ENCODE results near the gene FBXL20.
"Not testable (repeated sequence)": the region's sequence is repeated elsewhere in the genome, so short reads cannot be mapped to it uniquely, and the experiment has no call there.

The FBXL20 gene

GRCh38 chr17:39391448-39391847 lies 10.0 kb downstream of the FBXL20 start:
- no peak for DNase-seq

- no peak for DNase-seq
Measured at GRCh38 chr17:39385040-39385439, 16.4 kb downstream of the FBXL20 start.

GRCh38 chr17:39380144-39380543 lies 21.3 kb downstream of the FBXL20 start:
- no peak for DNase-seq

- DNase-seq = no peak
Measured at GRCh38 chr17:39376434-39376833, 25.0 kb downstream of the FBXL20 start.

GRCh38 chr17:39367805-39368204 lies 33.6 kb downstream of the FBXL20 start:
- DNase-seq = not testable (repeated sequence)

- no peak for DNase-seq
Measured at GRCh38 chr17:39365872-39366271, 35.6 kb downstream of the FBXL20 start.

GRCh38 chr17:39365242-39365641 lies 36.2 kb downstream of the FBXL20 start:
- DNase-seq = no peak

- DNase-seq = no peak
Measured at GRCh38 chr17:39364236-39365025, 37.0 kb downstream of the FBXL20 start.

- DNase-seq = no peak
Measured at GRCh38 chr17:39361064-39361463, 40.4 kb downstream of the FBXL20 start.

- peak in 14 of 58 donors; percentile 1 to 51 (median 8) for DNase-seq
Measured at GRCh38 chr17:39360537-39360936, 40.9 kb downstream of the FBXL20 start.

- no peak for DNase-seq
Measured at GRCh38 chr17:39359994-39360393, 41.4 kb downstream of the FBXL20 start.

- no peak for DNase-seq
Measured at GRCh38 chr17:39357986-39358385, 43.4 kb downstream of the FBXL20 start.

GRCh38 chr17:39357488-39357887 lies 43.9 kb downstream of the FBXL20 start:
- DNase-seq = peak in 3 of 58 donors; percentile 2 to 11 (median 6)

GRCh38 chr17:39352986-39353385 lies 48.4 kb downstream of the FBXL20 start:
- no peak for DNase-seq

GRCh38 chr17:39352511-39352910 lies 48.9 kb downstream of the FBXL20 start:
- no peak for DNase-seq

- DNase-seq = no peak
Measured at GRCh38 chr17:39351508-39351907, 49.9 kb downstream of the FBXL20 start.

GRCh38 chr17:39349246-39349645 lies 52.2 kb downstream of the FBXL20 start:
- DNase-seq = no peak

GRCh38 chr17:39346863-39347262 lies 54.6 kb downstream of the FBXL20 start:
- DNase-seq = not testable (repeated sequence)

- DNase-seq = no peak
Measured at GRCh38 chr17:39341541-39341940, 59.9 kb downstream of the FBXL20 start.

GRCh38 chr17:39340731-39341130 lies 60.7 kb downstream of the FBXL20 start:
- no peak for DNase-seq

GRCh38 chr17:39339272-39339671 lies 62.2 kb downstream of the FBXL20 start:
- no peak for DNase-seq

GRCh38 chr17:39337649-39338048 lies 63.8 kb downstream of the FBXL20 start:
- not testable (repeated sequence) for DNase-seq

GRCh38 chr17:39335704-39336223 lies 65.7 kb downstream of the FBXL20 start:
- DNase-seq = peak in 2 of 58 donors; percentile 2 to 3
